HG02943 (cell line): ENCODE measurements around the gene FMNL1.

Experiments
- ATAC-seq: cut with Tn5 transposase; IDR thresholded peaks from one replicate; pipeline ENCODE4 v1.9.1; 2021; ENCODE audit warnings: mild to moderate bottlenecking, low read depth, moderate library complexity; ENCODE audit not compliant: unreplicated experiment

FMNL1 gene

DNA sequence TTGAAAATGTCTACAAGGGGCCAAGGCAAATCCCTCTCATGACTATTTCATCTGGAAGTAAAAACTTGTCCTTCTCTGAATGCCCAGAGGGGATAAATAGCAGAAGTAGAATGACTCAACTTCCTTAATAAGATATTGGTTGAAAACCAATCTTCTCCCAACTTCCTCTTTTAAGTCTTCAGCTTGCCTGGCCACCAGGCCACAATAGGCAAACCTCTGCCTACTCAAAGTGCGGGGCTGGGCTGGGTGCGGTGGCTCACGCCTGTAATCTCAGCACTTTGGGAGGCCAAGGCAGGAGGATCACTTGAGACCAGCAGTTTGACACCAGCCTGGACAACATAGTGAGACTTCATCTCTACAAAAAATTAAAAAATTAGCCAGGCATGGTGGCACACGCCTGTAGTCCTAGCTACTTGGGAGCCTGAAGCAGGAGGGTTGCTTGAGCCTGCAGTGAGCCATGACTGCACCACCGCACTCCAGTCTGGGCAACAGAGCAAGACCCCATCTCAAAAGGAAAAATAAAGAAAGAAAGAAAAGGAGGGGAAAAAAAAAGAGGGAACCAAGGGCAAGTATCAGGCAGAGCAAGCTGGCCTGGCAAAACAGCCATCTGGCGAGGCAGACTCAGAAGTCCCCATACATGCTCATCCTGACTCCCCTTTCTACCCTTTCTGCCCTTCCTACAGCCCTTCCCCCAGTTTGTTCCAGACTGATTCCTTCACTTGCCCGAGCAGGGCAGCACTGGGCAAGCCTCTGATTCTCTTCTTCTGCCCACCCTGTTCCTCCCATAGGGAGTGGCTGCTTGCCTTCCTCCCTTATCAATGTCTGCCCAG, 74.5 kb downstream of the FMNL1 start:
- ATAC-seq = no peak

DNA sequence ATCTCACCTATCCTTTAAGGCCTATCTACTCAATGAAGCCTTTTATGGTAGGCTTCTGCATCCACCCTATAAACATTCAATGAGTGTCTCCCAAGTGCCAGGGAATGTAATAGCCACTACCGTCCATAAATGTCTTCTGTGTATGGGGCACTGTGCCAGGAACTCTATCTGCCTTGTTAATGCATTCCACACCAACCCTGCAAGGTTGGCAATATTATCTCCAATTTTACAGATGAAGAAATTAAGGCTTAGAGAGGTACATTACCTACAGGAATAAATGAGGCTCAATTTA, 75.1 kb downstream of the FMNL1 start:
- no peak for ATAC-seq
